ENCODE measurements around the gene KLHL8.

Gene KLHL8

GRCh38 chr4:87260477-87260876, 40.1 kb upstream of the KLHL8 start:
- no peaks in the 10 kb centered on the region for H3K9me3 ChIP-seq
- H3K4me3 ChIP-seq (ENCODE audit: low read depth, low read length): no peak overlapping the region
- TF ChIP-seq CTCF (IDR thresholded peaks at IDR 0.05; ENCODE audit: low read depth, low read length): no peak

GRCh38 chr4:87258677-87259076, 38.3 kb upstream of the KLHL8 start:
- H3K9me3 ChIP-seq: no peaks in the 10 kb centered on the region
- no peaks in the 10 kb centered on the region for H3K36me3 ChIP-seq
- TF ChIP-seq CTCF (IDR thresholded peaks at IDR 0.05; ENCODE audit: low read depth, low read length): no peak
- no peak overlapping the region for H3K4me3 ChIP-seq (ENCODE audit: low read depth, low read length)
- no peak for DNase-seq
- H3K27me3 ChIP-seq: no peaks in the 10 kb centered on the region
- no peaks in the 10 kb centered on the region for H3K4me1 ChIP-seq

More at GRCh38 chr4:87260477-87260876, 40.1 kb upstream of the KLHL8 start:
- H3K4me1 ChIP-seq: no peaks in the 10 kb centered on the region
- H3K27me3 ChIP-seq: no peaks in the 10 kb centered on the region
- no peak for DNase-seq
- no peaks in the 10 kb centered on the region for H3K36me3 ChIP-seq

- no peak for DNase-seq
- H3K4me3 ChIP-seq (ENCODE audit: low read depth, low read length): no peak overlapping the region
- no peak for TF ChIP-seq CTCF (IDR thresholded peaks at IDR 0.05; ENCODE audit: low read depth, low read length)
- H3K27me3 ChIP-seq: no peaks in the 10 kb centered on the region
- H3K4me1 ChIP-seq: no peaks in the 10 kb centered on the region
- no peaks in the 10 kb centered on the region for H3K36me3 ChIP-seq
- H3K9me3 ChIP-seq: no peaks in the 10 kb centered on the region
Observed at GRCh38 chr4:87257523-87257922, 37.1 kb upstream of the KLHL8 start.

DNA sequence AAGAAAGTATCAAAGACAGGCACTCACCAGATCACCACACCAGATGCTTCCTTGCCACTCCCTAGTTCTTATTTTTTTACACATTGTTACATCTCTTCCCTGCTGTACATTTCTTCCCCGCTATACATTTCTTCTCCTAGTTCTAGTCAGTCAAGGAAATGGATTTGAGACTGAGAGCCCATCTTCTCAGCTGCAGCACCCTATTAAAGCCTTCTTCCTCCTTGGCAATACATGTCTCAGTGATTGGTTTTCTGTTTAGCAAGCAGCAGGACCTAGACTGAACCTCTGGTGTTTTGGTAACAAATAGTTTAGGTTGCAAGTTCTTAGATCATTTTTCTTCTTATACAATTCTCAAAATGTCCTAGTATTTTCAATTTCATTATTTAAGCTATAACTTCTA, 35.3 kb upstream of the KLHL8 start:
- no peak for DNase-seq
- H3K27me3 ChIP-seq: no peaks in the 10 kb centered on the region
- H3K4me3 ChIP-seq (ENCODE audit: low read depth, low read length): no peak overlapping the region
- H3K36me3 ChIP-seq: no peaks in the 10 kb centered on the region
- no peaks in the 10 kb centered on the region for H3K9me3 ChIP-seq
- no peaks in the 10 kb centered on the region for H3K4me1 ChIP-seq
- no peak for TF ChIP-seq CTCF (IDR thresholded peaks at IDR 0.05; ENCODE audit: low read depth, low read length)

- DNase-seq: no peak
- no peak for TF ChIP-seq CTCF (IDR thresholded peaks at IDR 0.05; ENCODE audit: low read depth, low read length)
- Histone ChIP-seq H3K4me3 (ENCODE audit: low read depth, low read length) (no peak overlapping the region), H3K36me3 (no peaks in the 10 kb centered on the region), H3K27me3 (no peaks in the 10 kb centered on the region), H3K9me3 (no peaks in the 10 kb centered on the region), H3K4me1 (no peaks in the 10 kb centered on the region)
Observed at GRCh38 chr4:87251106-87251505, 30.7 kb upstream of the KLHL8 start.

DNA sequence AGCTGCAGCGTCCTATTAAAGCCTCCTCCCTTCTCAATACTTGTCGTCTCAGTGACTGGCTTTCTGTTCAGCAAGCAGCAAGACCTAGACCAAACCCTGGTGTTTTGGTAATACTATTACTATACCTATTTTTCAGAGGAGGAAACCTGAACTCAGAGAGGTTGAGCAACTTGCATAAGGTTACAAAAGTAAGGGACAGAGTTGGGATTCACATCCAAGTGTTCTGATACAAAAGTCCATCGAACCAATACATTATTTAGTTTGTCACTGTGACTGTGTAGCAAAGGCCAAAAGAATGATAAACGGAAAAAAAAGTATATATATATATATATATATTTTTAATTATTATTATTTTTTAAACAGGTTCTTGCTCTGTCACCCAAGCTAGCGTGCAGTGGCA, 29.9 kb upstream of the KLHL8 start:
- no peak for DNase-seq
- TF ChIP-seq CTCF (IDR thresholded peaks at IDR 0.05; ENCODE audit: low read depth, low read length): no peak
- Histone ChIP-seq H3K9me3 (no peaks in the 10 kb centered on the region), H3K4me3 (ENCODE audit: low read depth, low read length) (no peak overlapping the region), H3K27me3 (no peaks in the 10 kb centered on the region), H3K4me1 (no peaks in the 10 kb centered on the region), H3K36me3 (no peaks in the 10 kb centered on the region)
